MM.1S (cell line): ENCODE data around the gene DZIP1L.
A peak's percentile ranks its signal among the peaks of the same experiment; 100 is the strongest.

ENCODE experiments used
- DNase-seq: peaks from one replicate; pipeline ENCODE4 v3.0.0-alpha.2; 2015
- H2AFZ ChIP-seq: fragments of 300-600 bp; sonication (generic); 2 replicates; pipeline ENCODE4 v1.6.0; 2016; ENCODE audit warnings: antibody characterized with exemption, low read length
- H3F3A ChIP-seq: fragments of 300-600 bp; sonication (generic); 2 replicates; pipeline ENCODE4 v1.6.1; 2016; ENCODE audit warnings: mild to moderate bottlenecking, antibody characterized with exemption, low read length, moderate library complexity, mixed read lengths; ENCODE audit not compliant: insufficient read depth
- H3K27ac ChIP-seq: fragments of 300-600 bp; sonication (generic); 2 replicates; pipeline ENCODE4 v1.5.1; 2016; ENCODE audit warnings: mild to moderate bottlenecking, low read length
- H3K27me3 ChIP-seq: fragments of 300-600 bp; sonication (generic); replicated peaks from 2 replicates; pipeline ENCODE4 v1.6.0; 2016; ENCODE audit warnings: low read length; ENCODE audit not compliant: insufficient read depth
- H3K36me3 ChIP-seq: fragments of 300-600 bp; sonication (generic); replicated peaks from 2 replicates; pipeline ENCODE4 v1.6.1; 2016; ENCODE audit warnings: mild to moderate bottlenecking, low read length, mixed read lengths; ENCODE audit not compliant: insufficient read depth
- H3K4me1 ChIP-seq: fragments of 300-600 bp; sonication (generic); 2 replicates; pipeline ENCODE4 v1.6.1; 2016; ENCODE audit warnings: low read length, mixed read lengths
- H3K4me2 ChIP-seq: fragments of 300-600 bp; sonication (generic); 2 replicates; pipeline ENCODE4 v1.6.0; 2016; ENCODE audit warnings: low read depth, low read length
- H3K4me3 ChIP-seq: fragments of 300-600 bp; sonication (generic); 2 replicates; pipeline ENCODE4 v1.5.1; 2016; ENCODE audit warnings: low read length, mixed read lengths
- H3K79me2 ChIP-seq: fragments of 300-600 bp; sonication (generic); 2 replicates; pipeline ENCODE4 v1.6.1; 2016; ENCODE audit warnings: mixed run types, low read length, mixed read lengths
- H3K9ac ChIP-seq: fragments of 300-600 bp; sonication (generic); 2 replicates; pipeline ENCODE4 v1.6.1; 2016; ENCODE audit warnings: low read length, mixed read lengths
- H3K9me2 ChIP-seq: fragments of 300-600 bp; sonication (generic); replicated peaks from 2 replicates; pipeline ENCODE4 v1.6.1; 2016; ENCODE audit warnings: mild to moderate bottlenecking, low read length, mixed read lengths; ENCODE audit not compliant: insufficient read depth
- H3K9me3 ChIP-seq: fragments of 300-600 bp; sonication (generic); replicated peaks from 2 replicates; pipeline ENCODE4 v1.6.1; 2016; ENCODE audit warnings: mild to moderate bottlenecking, low read length, mixed read lengths; ENCODE audit not compliant: insufficient read depth
- H4K20me1 ChIP-seq: fragments of 300-600 bp; sonication (generic); 2 replicates; pipeline ENCODE4 v1.6.1; 2016; ENCODE audit warnings: mild to moderate bottlenecking, low read length, moderate library complexity, mixed read lengths; ENCODE audit not compliant: insufficient read depth
- CTCF ChIP-seq: fragments of 300-600 bp; sonication (generic); IDR thresholded peaks from 2 replicates; pipeline ENCODE4 v1.5.1; 2016; ENCODE audit warnings: antibody characterized with exemption, low read length, mixed read lengths
- EZH2 ChIP-seq: fragments of 300-600 bp; sonication (generic); optimal IDR thresholded peaks from 2 replicates; pipeline ENCODE3; 2017; ENCODE audit warnings: low read depth, mild to moderate bottlenecking, antibody characterized with exemption, low read length, mixed read lengths
- EZH2phosphoT487 ChIP-seq: fragments of 300-600 bp; sonication (generic); IDR thresholded peaks from 2 replicates; pipeline ENCODE4 v1.6.1; 2018; ENCODE audit warnings: antibody characterized with exemption, low read length

DZIP1L gene

GRCh38 chr3:138057384-138057783, 58.0 kb downstream of the DZIP1L start:
- H3K27ac ChIP-seq: no peak overlapping the region
- H3K9ac ChIP-seq: no peak overlapping the region
- TF ChIP-seq CTCF: no peak
- no peaks in the 10 kb centered on the region for H4K20me1 ChIP-seq
- no peaks in the 10 kb centered on the region for H3K79me2 ChIP-seq
- no peak overlapping the region for H3K4me2 ChIP-seq
- no peaks in the 10 kb centered on the region for H3K9me3 ChIP-seq
- no peaks in the 10 kb centered on the region for H3K9me2 ChIP-seq
- no peak overlapping the region for H2AFZ ChIP-seq
- no peaks in the 10 kb centered on the region for H3F3A ChIP-seq
- H3K4me3 ChIP-seq: no peak overlapping the region
- DNase-seq: no peak
- no peaks in the 10 kb centered on the region for H3K36me3 ChIP-seq
- H3K27me3 ChIP-seq: no peaks in the 10 kb centered on the region
- no peaks in the 10 kb centered on the region for H3K4me1 ChIP-seq

GRCh38 chr3:138054057-138054456, 61.4 kb downstream of the DZIP1L start:
- Histone ChIP-seq H3K9me2 (no peaks in the 10 kb centered on the region), H3K27ac (no peak overlapping the region), H3K4me3 (no peak overlapping the region), H2AFZ (no peak overlapping the region), H3K4me2 (no peak overlapping the region), H3K27me3 (no peaks in the 10 kb centered on the region), H3K36me3 (no peaks in the 10 kb centered on the region), H3K9me3 (no peaks in the 10 kb centered on the region), H3K4me1 (no peaks in the 10 kb centered on the region), H3K9ac (no peak overlapping the region), H3F3A (no peaks in the 10 kb centered on the region), H4K20me1 (no peaks in the 10 kb centered on the region), H3K79me2 (no peaks in the 10 kb centered on the region)
- TF ChIP-seq CTCF (no peak), EZH2 (no peak), EZH2phosphoT487 (no peak)
- DNase-seq: no peak

- Histone ChIP-seq H3K27ac (no peak overlapping the region), H3K4me1 (no peaks in the 10 kb centered on the region), H3F3A (no peaks in the 10 kb centered on the region), H3K27me3 (no peaks in the 10 kb centered on the region), H3K4me2 (no peak overlapping the region), H3K9ac (no peak overlapping the region), H3K9me2 (no peaks in the 10 kb centered on the region), H2AFZ (no peak overlapping the region), H3K79me2 (no peaks in the 10 kb centered on the region), H4K20me1 (no peaks in the 10 kb centered on the region), H3K9me3 (no peaks in the 10 kb centered on the region), H3K36me3 (no peaks in the 10 kb centered on the region), H3K4me3 (no peak overlapping the region)
- peak; percentile 53 for DNase-seq
- no peak for TF ChIP-seq EZH2phosphoT487
- peak; percentile 82 for TF ChIP-seq CTCF
- no peak for TF ChIP-seq EZH2
These were observed 63.2 kb downstream of the DZIP1L start for GRCh38 chr3:138051947-138052802.
